Hippocampal formation (tissue), 2 donors: ENCODE data around the gene TRIM44.
A peak's percentile ranks its signal among the peaks of the same experiment; 100 is the strongest.
"Not testable (repeated sequence)": the region's sequence is repeated elsewhere in the genome, so short reads cannot be mapped to it uniquely, and the experiment has no call there.

Experiments used
- DNase-seq, 2 donors: peaks; one replicate each; lab custom pipeline; 2025; lab: John Stamatoyannopoulos, UW

Gene TRIM44

DNA sequence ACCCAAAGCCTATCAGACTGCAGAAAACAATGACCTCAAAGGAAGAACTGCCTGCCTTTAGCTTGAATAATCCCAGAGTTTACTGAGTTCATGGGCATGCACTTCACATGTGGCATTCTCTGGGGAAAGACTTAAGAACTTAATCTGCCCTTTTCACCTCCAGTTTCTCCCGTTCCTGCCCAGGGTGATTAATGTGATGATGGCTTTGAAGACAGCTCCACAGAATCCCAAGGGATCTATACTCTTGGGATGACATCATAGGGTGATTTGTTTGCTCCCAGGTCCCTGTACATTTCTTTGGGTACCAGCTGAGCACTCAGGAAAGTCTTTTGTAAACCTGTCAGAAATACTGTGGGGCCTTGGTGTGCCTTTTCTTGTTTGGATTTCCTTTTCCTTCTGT, 30.3 kb upstream of the TRIM44 start:
- no peak for DNase-seq

DNA sequence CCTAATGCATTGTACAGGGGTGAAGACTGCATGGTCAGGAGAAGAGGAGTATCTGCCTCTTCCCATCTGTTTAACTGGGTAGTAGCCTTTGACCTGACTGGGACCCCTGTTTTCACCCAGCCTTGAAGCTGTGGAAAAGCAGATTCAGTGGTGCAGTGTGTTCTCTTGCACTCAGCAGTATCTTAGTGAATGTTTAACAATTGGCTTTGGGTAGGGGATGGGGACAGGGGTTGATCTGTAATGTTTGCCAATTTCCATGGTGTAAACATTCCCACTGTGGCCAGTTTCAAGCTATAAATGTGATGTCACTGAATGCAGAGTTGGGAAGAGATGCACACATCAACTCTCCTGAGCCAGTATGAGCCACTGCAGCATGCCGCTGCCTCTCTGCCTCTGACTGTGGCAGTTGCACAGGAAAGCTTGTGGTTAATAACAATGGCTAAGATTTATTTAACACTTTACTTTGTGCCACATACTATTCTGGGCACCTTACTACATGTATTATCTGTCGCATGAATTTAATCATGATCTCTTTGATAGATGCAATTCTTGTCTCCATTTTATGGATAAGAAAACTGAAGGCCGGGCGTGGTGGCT, 28.6 kb upstream of the TRIM44 start:
- no peak for DNase-seq

- DNase-seq: no peak
Measured at GRCh38 chr11:35635933-35636332, 26.6 kb upstream of the TRIM44 start.

DNA sequence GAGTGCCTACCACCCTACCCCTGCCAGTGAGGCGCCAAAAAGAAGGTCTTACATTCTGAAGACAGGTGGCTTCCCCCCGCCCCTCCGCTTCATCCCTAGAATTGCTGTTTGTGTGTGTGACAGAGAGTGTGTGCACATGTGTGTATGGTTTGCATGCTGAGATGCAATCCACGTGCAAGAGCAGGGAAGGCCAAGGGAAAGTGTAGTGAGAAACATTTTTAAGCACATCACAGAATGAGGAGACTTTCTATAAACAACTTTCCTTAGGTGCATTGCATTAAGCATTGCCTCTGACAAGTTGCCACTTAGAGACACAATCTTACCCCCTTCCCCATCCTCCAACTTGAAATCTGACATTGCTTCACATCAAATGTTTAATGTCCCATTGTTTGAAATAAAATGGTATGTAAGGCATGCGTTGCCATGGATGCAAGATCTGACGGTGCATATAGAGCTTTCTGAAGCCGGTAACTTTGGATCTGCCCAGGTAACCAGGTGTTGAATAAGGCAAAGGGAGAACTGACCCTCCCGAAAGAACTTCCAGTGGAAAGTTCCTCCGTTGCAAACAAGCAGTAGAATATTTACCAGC, 22.9 kb upstream of the TRIM44 start:
- DNase-seq: no peak

GRCh38 chr11:35641171-35641897, 21.2 kb upstream of the TRIM44 start:
- DNase-seq: peak in 1 of 2 donors; percentile 31

- DNase-seq: no peak
Measured at GRCh38 chr11:35641964-35642363, 20.6 kb upstream of the TRIM44 start.

- no peak for DNase-seq
Measured at GRCh38 chr11:35647421-35648093, 15.0 kb upstream of the TRIM44 start.

DNA sequence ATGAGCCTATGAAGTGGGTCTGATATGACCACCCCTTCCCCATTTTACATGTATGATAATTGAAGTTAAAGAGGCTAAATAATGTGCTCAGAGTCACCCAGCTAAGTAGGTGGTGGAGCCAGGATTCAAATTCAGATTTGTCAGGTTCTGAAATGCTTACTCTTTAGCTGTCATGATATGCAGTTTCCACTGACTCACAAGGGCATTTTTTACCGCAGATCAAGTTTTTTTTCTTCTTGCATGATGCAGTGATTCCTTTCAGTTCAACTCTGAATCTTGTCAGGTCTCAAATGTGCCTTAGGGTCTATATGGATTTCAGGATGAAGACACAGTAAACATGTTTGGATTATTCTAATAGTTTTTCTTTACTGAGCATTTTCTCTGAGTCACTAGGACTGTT, 12.6 kb upstream of the TRIM44 start:
- DNase-seq: no peak

DNA sequence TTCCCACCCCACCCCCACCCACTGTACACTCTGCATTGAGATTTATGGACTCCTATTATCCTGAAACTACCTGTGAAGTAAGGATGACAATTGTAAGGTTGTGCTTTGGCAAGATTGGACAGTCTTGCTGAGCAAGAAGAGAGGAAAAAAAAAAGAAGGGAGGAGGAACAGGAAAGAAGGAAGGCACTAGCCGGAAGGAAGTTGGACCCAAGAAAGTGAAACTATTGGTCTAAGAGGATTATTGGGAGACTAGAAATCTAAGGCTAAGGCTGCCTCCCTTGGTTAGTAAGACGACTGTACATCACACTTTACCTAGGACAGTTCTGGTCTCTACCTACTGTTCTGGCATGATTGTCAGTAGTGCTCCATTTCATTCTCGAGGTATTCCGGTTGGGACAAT, 12.1 kb upstream of the TRIM44 start:
- no peak for DNase-seq

GRCh38 chr11:35651263-35651662, 11.3 kb upstream of the TRIM44 start:
- DNase-seq: no peak

DNA sequence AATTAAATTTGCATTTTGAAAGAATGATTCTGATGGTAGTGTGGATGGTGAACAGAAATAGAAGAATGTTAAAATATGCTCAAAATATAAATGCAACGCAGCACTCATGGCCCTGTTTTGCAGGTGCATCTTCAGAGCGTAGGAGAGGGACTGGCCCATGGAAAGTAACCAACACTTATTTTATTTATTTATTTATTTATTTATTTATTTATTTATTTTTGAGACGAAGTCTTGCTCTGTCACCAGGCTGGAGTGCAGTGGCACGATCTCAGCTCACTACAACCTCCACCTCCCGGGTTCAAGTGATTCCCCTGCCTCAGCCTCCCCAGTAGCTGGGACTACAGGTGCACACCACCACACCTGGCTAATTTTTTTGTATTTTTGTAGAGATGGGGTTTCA, 9.8 kb upstream of the TRIM44 start:
- not testable (repeated sequence) for DNase-seq

DNA sequence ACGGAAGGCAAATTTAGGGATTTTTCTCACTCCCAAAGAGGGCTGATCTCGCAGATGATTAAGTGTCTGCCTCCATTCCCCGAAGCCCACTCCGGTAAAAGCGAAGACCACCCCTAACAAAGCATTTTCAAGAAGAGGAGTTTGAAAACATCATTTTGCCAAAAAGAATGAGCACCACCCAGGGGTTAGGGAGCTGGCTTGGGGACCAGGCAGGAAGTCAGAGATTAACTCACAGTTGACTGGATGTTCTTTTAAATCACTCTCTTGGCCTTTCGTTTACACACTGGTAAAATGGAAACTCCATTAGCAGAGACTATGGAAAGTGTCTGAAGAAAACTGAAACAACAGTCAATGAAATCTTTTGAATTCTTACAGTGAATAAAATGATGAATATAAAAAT, 7.9 kb upstream of the TRIM44 start:
- DNase-seq: no peak

GRCh38 chr11:35655254-35655653, 7.3 kb upstream of the TRIM44 start:
- DNase-seq: no peak

DNA sequence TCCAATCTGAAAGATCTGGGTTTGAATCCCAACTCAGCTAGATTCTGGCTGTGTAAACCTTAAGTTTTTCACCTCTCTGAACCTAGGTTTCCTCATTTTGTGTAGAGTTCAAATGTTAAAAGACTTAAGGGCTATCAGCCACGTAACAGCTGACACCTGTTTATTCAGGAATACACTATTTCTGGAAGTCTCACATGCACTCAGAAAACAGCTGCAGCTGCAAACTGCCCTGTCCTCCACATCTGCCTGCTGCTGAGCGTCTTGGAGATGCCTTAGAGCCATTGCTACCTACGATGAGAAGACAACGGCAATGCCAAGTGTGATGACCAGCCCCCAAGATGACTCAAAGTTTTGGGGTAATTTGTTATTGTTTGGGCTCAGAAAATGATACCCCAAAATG, 6.7 kb upstream of the TRIM44 start:
- DNase-seq: no peak

DNA sequence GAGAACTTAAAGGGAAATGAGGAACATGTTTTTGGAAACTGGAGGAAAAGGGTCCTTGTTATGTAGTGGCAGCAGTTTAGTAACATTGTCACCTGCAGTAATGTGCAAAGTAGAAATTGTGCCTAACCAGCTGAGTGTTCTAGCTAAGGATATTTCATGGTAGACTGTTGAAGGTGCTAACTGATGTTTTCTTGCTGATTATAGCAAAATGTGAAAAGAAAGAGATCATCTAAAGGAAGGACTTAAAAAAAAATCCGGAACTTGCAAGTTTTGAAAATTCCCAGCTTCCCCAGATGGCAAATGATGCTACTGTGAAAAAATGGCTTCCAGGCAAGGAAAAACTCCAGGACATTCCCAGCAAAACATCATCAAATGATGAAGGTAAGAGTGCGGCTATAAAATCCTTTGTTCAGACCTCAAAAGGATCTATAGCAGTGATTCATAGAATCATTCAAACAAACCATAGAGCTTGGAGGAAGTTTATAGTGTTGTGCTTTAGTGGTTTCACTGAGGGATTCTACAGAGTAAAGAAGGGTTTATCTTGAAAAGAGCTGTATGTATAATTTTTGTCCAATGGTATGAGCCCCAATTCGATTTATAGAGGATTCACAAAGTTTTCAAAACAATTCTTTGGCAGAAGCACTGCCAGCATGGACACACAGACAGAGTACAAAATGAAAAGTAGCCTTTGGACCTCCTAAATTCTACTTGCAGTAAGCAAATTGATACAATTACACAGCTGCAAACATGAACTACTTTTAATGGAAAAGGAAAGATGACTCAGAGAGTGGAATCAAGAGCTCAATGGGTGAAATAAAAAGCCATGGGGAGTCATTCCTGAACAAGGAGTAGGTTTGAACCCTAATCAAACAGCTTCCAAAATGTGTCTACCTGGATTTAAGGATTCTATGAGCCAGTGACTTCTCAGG, 4.3 kb upstream of the TRIM44 start:
- DNase-seq: no peak

GRCh38 chr11:35661534-35661933, 1.0 kb upstream of the TRIM44 start:
- DNase-seq: no peak

DNA sequence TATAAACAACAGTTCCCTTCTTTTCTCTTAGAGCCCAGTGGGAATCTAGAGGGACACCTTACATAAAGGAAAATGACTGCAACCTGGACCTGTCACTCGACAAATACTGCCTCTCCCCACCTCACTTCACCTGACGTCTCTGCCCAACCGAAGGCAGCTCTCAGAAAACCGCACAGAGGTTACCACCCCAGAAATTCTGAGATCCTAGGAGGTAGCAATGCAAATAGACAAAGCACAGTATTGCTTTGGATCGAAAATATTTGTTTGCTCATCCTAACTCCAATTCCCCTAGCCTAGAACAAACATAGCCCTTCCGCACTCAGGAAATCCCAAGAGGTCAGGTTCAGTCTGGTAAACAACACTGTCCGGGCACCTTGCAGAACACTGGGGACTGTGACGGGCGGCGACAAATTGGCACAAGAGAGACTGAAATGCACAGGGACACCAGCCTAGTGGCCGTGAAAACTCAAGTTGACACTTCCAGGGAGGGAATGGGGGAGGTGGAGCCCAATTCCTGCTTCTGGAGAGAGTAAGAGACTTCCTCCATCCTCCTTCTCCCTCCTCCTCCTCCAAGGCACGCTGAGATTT, 420 bp upstream of the TRIM44 start:
- DNase-seq: peak; percentile 51 to 64

- no peak for DNase-seq
Measured at GRCh38 chr11:35663408-35663702, 780 bp downstream of the TRIM44 start.

- DNase-seq: no peak
Measured at GRCh38 chr11:35664977-35665441, 2.4 kb downstream of the TRIM44 start.

GRCh38 chr11:35667257-35667656, 4.7 kb downstream of the TRIM44 start:
- DNase-seq: no peak

GRCh38 chr11:35668350-35668749, 5.8 kb downstream of the TRIM44 start:
- DNase-seq: not testable (repeated sequence)
